Activated CD4-positive, alpha-beta T cell treated with anti-CD3 and anti-CD28 coated beads, Interleukin-10, Interleukin-2, amounts not matched to agents 100 ng/mL and 50 ng/mL, durations not matched to agents 16 hours and 8 hours (primary cell): ENCODE measurements around the gene PCDHA5.

Experiments used
- DNase-seq: peaks from one replicate; pipeline ENCODE4 v3.0.0-alpha.2; 2020

The PCDHA5 gene

GRCh38 chr5:140868721-140869554 lies 47.5 kb downstream of the PCDHA5 start, which contains the start of gene PCDHA11:
Gene PCDHA11 (plus strand): TSS chr5:140868957. CDS start chr5:140869104, 147 bp downstream.
- peak; percentile 5 for DNase-seq

- no peak for DNase-seq
These were observed 48.1 kb downstream of the PCDHA5 start for GRCh38 chr5:140869555-140869886.

GRCh38 chr5:140870221-140871201 lies 49.1 kb downstream of the PCDHA5 start:
- DNase-seq = no peak
